Neural cell (in vitro differentiated cells): ENCODE results near the gene BICD1.

Experiments used
- EZH2 ChIP-seq: fragments of 200-600, 300-800 bp; shearing (Covaris generic), sonication (generic); IDR thresholded peaks from 2 replicates; pipeline ENCODE4 v1.6.1; 2014; ENCODE audit warnings: antibody characterized with exemption, low read length, borderline replicate concordance, mild to moderate bottlenecking; ENCODE audit not compliant: insufficient read depth, poor library complexity, severe bottlenecking
- POLR2AphosphoS5 ChIP-seq: IDR thresholded peaks from 2 replicates; pipeline ENCODE4 v1.6.1; 2012
- REST ChIP-seq: IDR thresholded peaks from 2 replicates; pipeline ENCODE4 v1.6.1; 2012; ENCODE audit warnings: borderline replicate concordance

GRCh38 chr12:32074432-32074831, 32.2 kb upstream of the BICD1 start:
- no peak for TF ChIP-seq REST
- TF ChIP-seq EZH2: no peak
- no peak for TF ChIP-seq POLR2AphosphoS5
